ENCODE measurements around the gene EZH2.

GRCh38 chr7:148821422-148821821 is 62.7 kb downstream of the EZH2 start:
- TF ChIP-seq POLR2AphosphoS5 (IDR thresholded peaks at IDR 0.05) (no peak), EP300 (IDR thresholded peaks at IDR 0.05; ENCODE audit: low read depth) (no peak)

All from transverse colon (tissue), 3 donors.